K562 (cell line): Measurements from ENCODE around the gene MITF. TPM values are rescaled to one million over a fixed set of nuclear protein-coding genes. Genes with fewer than 3 reads are reported as not detected.

Source experiments
- BHLHE40 ChIP-seq: IDR thresholded peaks from 2 replicates; pipeline ENCODE4 v1.6.1; 2011; ENCODE audit warnings: low read length, improper control_type of control experiment
- FOXJ3 ChIP-seq: sonication (generic); formaldehyde crosslinking; IDR thresholded peaks from 2 replicates; pipeline ENCODE4 v1.4.0; 2020; ENCODE audit warnings: mild to moderate bottlenecking, missing genetic modification reagents
- HIVEP1 ChIP-seq: fragments of 250-450 bp; sonication (Bioruptor Pico); IDR thresholded peaks from 2 replicates; pipeline ENCODE4 v1.4.0; 2020; ENCODE audit warnings: mild to moderate bottlenecking
- NCOR1 ChIP-seq: fragments of 450-650 bp; IDR thresholded peaks from 2 replicates; pipeline ENCODE4 v1.6.1; 2016; ENCODE audit warnings: mild to moderate bottlenecking, moderate library complexity
- NEUROD1 ChIP-seq: fragments of 150-350 bp; IDR thresholded peaks from 2 replicates; pipeline ENCODE4 v1.6.1; 2014; ENCODE audit warnings: borderline replicate concordance, low read length, low read depth; ENCODE audit not compliant: partially characterized antibody
- NR2C1 ChIP-seq, 2 experiments: fragments of 450-650 bp; IDR thresholded peaks; 2 replicates each; pipeline ENCODE4 v1.6.1; 2017; ENCODE audit warnings: mild to moderate bottlenecking in 2 of 2, antibody characterized with exemption in 1 of 2, inconsistent platforms in 1 of 2, missing compliant biosample characterization in 1 of 2, missing genetic modification characterization in 1 of 2
- PHF20 ChIP-seq: fragments of 450-650 bp; IDR thresholded peaks from 2 replicates; pipeline ENCODE4 v1.6.1; 2018; ENCODE audit not compliant: partially characterized antibody
- PYGO2 ChIP-seq: fragments of 450-650 bp; IDR thresholded peaks from 2 replicates; pipeline ENCODE4 v1.6.1; 2016; ENCODE audit warnings: mild to moderate bottlenecking, missing genetic modification characterization, moderate library complexity, missing compliant biosample characterization
- TBP ChIP-seq: optimal IDR thresholded peaks from 2 replicates; pipeline ENCODE3; 2011; ENCODE audit warnings: low read depth, low read length, improper control_type of control experiment
- VEZF1 ChIP-seq: fragments of 200-800 bp; sonication (Bioruptor generic); IDR thresholded peaks from 2 replicates; pipeline ENCODE4 v1.6.1; 2017; ENCODE audit warnings: missing genetic modification characterization, missing compliant biosample characterization
- ZNF445 ChIP-seq: fragments of 250-450 bp; sonication (Bioruptor Pico); IDR thresholded peaks from 2 replicates; pipeline ENCODE4 v1.4.0; 2020; ENCODE audit warnings: low read depth, mild to moderate bottlenecking, moderate library complexity
- ZNF589 ChIP-seq: fragments of 200-800 bp; sonication (Bioruptor generic); IDR thresholded peaks from 2 replicates; pipeline ENCODE4 v1.6.1; 2016; ENCODE audit warnings: low read depth, missing genetic modification characterization, missing compliant biosample characterization
- ZNF644 ChIP-seq: fragments of 200-800 bp; sonication (Bioruptor generic); IDR thresholded peaks from 2 replicates; pipeline ENCODE4 v1.6.1; 2016; ENCODE audit warnings: low read depth, missing genetic modification characterization, missing compliant biosample characterization
- ZNF696 ChIP-seq: fragments of 250-450 bp; sonication (Bioruptor Pico); conservative IDR thresholded peaks from 2 replicates; pipeline ENCODE4 v1.4.0; 2020; ENCODE audit warnings: mild to moderate bottlenecking, moderate library complexity
- ZNF79 ChIP-seq: fragments of 250-450 bp; sonication (Bioruptor Pico); IDR thresholded peaks from 2 replicates; pipeline ENCODE4 v1.4.0; 2020; ENCODE audit warnings: low read depth, mild to moderate bottlenecking, moderate library complexity
- polyA plus RNA-seq, 8 experiments: library from polyadenylated mRNA; depleted of rRNA in 4 of 8; stranded (reverse) in 5 of 8; unstranded in 3 of 8; fragments of >200 nt; fragmentation: Nextera tagmentation in 2 of 8; fragmentation: Illumina TruSeq in 1 of 8; extraction: Ambion mirVana in 2 of 8; extraction: Trizol in 1 of 8; gene quantifications; 2 replicates each; pipeline versions ENCODE4 v1.2.1 to v1.2.3, GENCODE V29; 2011 to 2014; ENCODE audit warnings: inconsistent platforms in 1 of 8, missing spikeins in 1 of 8
- total RNA-seq, 7 experiments: library from RNA; depleted of rRNA in 6 of 7; stranded (reverse); fragments of >200 nt in 6 of 7; fragmentation: Illumina TruSeq in 2 of 7; extraction: Trizol in 2 of 7; gene quantifications; 2 replicates each; pipeline versions ENCODE4 v1.2.1 to v1.2.3, GENCODE V29; 2011 to 2021; ENCODE audit warnings: low replicate concordance in 1 of 7
- TF ChIP-seq, protein P1 (sequence below), 2 experiments: fragments of 200-800 bp in 1 of 2; sonication (Bioruptor generic) in 1 of 2; sonication (generic) in 1 of 2; formaldehyde crosslinking in 1 of 2; IDR thresholded peaks in 1 of 2; conservative IDR thresholded peaks in 1 of 2; 2 replicates each; pipeline versions ENCODE4 v1.5.0 to v1.6.1; 2016 to 2020; ENCODE audit warnings: missing compliant biosample characterization in 1 of 2, missing genetic modification characterization in 1 of 2, missing genetic modification reagents in 1 of 2
- TF ChIP-seq, protein P2 (sequence below): fragments of 250-450 bp; sonication (Bioruptor Pico); IDR thresholded peaks from 2 replicates; pipeline ENCODE4 v1.8.0; 2022; ENCODE audit warnings: inconsistent platforms
- TF ChIP-seq, protein P3 (sequence below): fragments of 250-450 bp; sonication (Bioruptor Pico); IDR thresholded peaks from 2 replicates; pipeline ENCODE4 v1.8.0; 2021; ENCODE audit warnings: mild to moderate bottlenecking, moderate library complexity
- TF ChIP-seq, protein P4 (sequence below): fragments of 250-450 bp; sonication (Bioruptor Pico); IDR thresholded peaks from 2 replicates; pipeline ENCODE4 v1.5.0; 2021

MITF gene
- total and polyA plus RNA-seq, 9 of the 15 experiments (the other 6 are each of a cell fraction or from before 2014, with no cell fraction given), result 5.6 to 14.9 (median 11.1) TPM

- TF ChIP-seq, protein P1, sequence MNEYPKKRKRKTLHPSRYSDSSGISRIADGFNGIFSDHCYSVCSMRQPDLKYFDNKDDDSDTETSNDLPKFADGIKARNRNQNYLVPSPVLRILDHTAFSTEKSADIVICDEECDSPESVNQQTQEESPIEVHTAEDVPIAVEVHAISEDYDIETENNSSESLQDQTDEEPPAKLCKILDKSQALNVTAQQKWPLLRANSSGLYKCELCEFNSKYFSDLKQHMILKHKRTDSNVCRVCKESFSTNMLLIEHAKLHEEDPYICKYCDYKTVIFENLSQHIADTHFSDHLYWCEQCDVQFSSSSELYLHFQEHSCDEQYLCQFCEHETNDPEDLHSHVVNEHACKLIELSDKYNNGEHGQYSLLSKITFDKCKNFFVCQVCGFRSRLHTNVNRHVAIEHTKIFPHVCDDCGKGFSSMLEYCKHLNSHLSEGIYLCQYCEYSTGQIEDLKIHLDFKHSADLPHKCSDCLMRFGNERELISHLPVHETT (CRISPR knock-in tag; conservative IDR thresholded peaks at IDR 0.05 in 1 of 2, IDR thresholded peaks at IDR 0.05 in 1 of 2), result no peak; a peak in 1 of 4 replicates
- TF ChIP-seq, protein P2, sequence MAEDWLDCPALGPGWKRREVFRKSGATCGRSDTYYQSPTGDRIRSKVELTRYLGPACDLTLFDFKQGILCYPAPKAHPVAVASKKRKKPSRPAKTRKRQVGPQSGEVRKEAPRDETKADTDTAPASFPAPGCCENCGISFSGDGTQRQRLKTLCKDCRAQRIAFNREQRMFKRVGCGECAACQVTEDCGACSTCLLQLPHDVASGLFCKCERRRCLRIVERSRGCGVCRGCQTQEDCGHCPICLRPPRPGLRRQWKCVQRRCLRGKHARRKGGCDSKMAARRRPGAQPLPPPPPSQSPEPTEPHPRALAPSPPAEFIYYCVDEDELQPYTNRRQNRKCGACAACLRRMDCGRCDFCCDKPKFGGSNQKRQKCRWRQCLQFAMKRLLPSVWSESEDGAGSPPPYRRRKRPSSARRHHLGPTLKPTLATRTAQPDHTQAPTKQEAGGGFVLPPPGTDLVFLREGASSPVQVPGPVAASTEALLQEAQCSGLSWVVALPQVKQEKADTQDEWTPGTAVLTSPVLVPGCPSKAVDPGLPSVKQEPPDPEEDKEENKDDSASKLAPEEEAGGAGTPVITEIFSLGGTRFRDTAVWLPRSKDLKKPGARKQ (CRISPR knock-in tag), result no peak
- TF ChIP-seq ZNF696 (CRISPR knock-in tag) (no peak), FOXJ3 (CRISPR knock-in tag) (no peak), HIVEP1 (CRISPR knock-in tag) (no peak), PHF20 (no peak), VEZF1 (CRISPR knock-in tag) (peak; percentile 48; the same call in 1 of the 2 replicates), ZNF589 (CRISPR knock-in tag) (no peak), TBP (no peak), ZNF644 (tag) (0 out of 2 replicates have a peak, but pooled peaks have one; percentile 40), ZNF445 (no peak), ZNF79 (CRISPR knock-in tag) (no peak), PYGO2 (tag) (no peak), NR2C1 (IDR thresholded peaks at IDR 0.05) (no peak), NR2C1 (tag; IDR thresholded peaks at IDR 0.05) (peak; percentile 39; the same call in 1 of the 2 replicates), NCOR1 (peak; percentile 93), BHLHE40 (no peak), NEUROD1 (peak; percentile 77)
- TF ChIP-seq, protein P3, sequence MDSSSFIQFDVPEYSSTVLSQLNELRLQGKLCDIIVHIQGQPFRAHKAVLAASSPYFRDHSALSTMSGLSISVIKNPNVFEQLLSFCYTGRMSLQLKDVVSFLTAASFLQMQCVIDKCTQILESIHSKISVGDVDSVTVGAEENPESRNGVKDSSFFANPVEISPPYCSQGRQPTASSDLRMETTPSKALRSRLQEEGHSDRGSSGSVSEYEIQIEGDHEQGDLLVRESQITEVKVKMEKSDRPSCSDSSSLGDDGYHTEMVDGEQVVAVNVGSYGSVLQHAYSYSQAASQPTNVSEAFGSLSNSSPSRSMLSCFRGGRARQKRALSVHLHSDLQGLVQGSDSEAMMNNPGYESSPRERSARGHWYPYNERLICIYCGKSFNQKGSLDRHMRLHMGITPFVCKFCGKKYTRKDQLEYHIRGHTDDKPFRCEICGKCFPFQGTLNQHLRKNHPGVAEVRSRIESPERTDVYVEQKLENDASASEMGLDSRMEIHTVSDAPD (CRISPR knock-in tag), result no peak
- TF ChIP-seq, protein P4, sequence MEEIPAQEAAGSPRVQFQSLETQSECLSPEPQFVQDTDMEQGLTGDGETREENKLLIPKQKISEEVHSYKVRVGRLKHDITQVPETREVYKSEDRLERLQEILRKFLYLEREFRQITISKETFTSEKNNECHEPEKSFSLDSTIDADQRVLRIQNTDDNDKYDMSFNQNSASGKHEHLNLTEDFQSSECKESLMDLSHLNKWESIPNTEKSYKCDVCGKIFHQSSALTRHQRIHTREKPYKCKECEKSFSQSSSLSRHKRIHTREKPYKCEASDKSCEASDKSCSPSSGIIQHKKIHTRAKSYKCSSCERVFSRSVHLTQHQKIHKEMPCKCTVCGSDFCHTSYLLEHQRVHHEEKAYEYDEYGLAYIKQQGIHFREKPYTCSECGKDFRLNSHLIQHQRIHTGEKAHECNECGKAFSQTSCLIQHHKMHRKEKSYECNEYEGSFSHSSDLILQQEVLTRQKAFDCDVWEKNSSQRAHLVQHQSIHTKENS (CRISPR knock-in tag), result no peak
Observed at GRCh38 chr3:69724722-69725435, 14.4 kb upstream of the MITF start (continued).
